GM18502 (cell line): ENCODE data around the gene MCOLN2.
"Not testable (repeated sequence)": the region's sequence is repeated elsewhere in the genome, so short reads cannot be mapped to it uniquely, and the experiment has no call there.

Experiments used
- ATAC-seq: cut with Tn5 transposase; IDR thresholded peaks from one replicate; pipeline ENCODE4 v1.9.1; 2021; ENCODE audit warnings: mild to moderate bottlenecking; ENCODE audit not compliant: unreplicated experiment, poor library complexity

MCOLN2 gene

DNA sequence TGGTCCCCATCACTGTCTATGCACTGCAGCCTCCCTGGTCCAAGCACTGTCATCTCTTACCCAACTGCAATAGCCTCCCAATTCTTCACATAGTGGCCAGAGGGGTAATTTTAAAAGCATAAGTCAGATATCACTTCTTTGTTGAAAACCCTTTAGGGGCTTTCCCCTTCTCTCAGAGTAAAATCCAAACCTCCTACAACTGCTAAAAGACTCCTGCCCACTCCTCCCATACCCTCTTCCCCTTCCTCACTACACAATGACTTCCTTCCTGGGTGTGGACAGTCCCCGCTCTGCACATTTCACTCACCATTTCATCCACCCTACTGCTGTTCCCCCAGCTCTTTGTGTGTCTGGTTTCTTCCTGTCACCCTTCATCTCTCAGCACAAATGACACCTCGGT, 8.3 kb downstream of the MCOLN2 start:
- peak; percentile 66 for ATAC-seq

DNA sequence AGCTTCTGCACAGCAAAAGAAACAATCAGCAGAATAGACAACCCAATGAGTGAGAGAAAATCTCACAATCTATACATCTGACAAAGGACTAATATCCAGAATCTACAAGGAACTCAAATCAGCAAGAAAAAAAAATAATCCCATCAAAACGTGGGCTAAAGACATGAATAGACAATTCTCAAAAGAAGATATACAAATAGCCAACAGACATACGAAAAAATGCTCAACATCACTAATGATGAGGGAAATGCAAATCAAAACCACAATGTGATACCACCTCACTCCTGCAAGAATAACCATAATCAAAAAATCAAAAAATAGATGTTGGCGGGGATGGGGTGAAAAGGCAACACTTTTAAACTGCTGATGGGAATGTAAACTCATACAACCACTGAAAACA, 10.4 kb downstream of the MCOLN2 start:
- not testable (repeated sequence) for ATAC-seq

DNA sequence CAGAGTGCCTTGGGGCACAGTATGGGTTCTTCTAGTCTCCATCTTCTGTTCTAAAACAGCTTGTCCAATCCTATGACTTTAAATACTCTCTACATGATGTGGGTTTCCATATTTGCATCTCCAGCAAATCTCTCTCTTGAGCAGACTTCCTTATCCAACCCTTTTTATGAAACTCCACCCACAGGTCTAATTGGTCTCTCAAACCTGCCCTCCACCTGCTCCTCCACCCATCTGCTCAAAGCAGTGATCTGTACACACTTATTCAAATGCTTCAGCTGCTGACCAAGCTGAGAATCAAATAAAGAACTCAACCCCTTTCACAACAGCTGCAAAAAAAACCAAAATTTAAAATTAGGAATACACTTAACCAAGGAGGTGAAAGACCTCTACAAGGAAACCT, 11.5 kb downstream of the MCOLN2 start:
- peak; percentile 46 for ATAC-seq

DNA sequence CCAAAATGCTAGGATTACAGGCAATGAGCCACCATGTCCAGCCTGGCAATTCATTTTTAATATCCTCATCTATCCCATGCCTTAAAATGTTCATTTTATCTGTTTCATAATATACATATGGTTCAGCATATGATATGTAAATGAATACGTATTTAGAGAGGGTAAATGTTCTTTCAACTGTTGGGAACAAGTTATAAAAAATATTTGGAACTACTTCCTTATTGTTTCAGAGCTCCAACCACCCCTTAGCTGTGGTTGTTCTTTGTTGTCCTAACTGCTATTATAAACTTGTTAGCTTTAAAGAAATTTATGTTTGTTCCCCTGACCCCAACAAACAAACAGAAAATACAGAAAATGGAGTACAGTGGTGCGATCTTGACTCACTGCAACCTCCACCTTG, 14.5 kb downstream of the MCOLN2 start:
- no peak for ATAC-seq

DNA sequence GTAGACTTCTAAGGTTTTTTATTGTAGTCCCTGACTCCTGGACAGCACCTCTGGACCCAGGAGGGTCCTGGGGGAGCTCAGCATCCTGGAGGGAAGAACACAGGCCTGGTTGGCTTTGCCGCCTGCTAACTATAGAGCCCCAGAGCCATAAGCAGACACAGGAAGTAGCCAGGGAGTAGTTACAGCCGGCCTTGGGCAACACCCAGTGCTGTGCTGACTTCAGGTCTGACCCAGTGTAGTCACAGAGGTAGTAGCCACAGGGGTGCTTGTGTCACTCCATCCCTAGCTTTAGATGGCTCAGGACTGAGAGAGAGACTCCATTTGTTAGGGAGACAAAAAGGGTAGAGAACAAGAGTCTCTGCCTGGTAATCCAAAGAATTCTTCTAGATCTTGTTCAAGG, 21.9 kb downstream of the MCOLN2 start:
- no peak for ATAC-seq

DNA sequence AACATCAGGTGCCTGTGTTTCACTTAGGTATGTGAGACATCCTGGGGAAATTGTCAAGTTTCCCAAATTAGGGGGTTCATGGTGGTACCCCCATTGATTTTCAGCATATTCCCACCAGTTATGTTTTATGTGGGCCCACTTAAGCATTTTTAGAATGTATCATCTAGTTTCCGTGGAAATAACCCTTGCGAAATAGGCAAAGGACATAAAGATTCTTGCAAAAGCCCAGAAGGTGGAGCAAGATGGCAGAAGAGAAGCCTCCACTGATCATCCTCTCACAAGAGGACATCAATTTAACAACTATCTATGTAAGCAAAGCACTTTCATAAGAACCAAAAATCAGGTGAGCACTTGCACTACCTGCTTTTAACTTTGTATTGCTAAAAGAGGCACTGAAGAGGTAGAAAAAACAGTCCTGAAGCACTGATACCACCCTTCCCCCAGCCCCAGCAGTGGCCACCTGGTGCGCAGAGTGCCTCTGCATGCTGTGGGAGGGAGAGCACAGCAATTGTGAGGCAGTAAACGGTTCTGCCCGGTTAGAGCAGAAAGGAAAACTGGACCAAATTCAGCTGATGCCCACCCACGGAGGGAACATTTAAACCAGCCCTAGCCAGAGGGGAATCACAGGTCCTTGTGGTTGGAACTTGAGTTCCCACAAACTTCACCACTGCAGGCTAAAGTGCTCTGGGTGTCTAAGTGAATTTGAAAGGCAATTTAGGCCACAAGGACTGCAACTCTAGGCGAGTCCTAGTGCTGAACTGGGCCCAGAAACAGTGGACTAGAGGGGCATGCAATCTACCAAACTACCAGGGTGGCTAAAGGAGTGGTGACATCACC, 23.2 kb downstream of the MCOLN2 start:
- peak; percentile 45 for ATAC-seq

DNA sequence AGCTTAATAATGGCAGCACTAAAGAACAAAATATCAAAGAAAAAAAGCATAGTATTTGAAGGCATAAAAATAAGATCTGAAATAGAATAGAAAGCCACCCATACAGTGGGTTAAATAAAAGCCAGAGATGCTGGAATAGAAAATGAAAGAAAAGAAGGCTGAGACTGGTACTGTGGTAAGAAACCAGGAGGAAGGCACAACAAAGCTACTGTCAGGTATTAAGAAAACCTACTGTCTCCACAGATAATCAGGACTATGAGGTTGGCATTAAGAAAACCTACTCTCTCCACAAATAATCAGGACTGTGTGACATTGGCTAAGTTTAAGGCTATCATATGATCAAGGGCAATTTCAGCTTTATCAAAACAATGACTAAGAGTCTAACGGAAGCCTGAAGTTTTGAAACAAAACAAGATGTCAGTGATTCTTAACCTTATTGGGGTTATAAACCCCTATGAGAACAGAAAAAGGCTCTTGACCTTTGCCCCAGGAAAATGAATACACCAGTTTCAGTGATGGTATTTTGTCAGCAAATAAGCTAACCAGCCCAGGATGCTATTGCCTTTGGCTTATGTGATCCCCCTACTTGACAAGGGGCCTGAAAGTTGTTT, 24.4 kb downstream of the MCOLN2 start:
- peak; percentile 35 for ATAC-seq

DNA sequence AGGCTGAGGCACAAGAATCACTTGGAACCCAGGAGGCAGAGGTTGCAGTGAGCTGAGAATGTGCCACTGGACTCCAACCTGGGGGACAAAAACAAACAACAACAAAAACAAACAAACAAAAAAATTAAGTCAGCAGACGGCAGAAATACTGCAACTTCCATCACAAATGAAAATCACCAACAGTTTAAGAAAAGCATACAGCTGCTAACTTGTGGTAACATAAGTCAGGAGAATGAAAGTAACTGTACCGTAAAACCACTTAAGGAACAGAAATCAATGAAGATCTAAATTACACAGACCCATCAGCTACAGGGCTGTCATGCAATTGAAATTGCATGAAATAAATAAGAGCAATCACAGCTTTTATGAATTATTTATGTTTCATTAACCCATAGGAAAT, 25.0 kb downstream of the MCOLN2 start:
- ATAC-seq, result peak; percentile 35

DNA sequence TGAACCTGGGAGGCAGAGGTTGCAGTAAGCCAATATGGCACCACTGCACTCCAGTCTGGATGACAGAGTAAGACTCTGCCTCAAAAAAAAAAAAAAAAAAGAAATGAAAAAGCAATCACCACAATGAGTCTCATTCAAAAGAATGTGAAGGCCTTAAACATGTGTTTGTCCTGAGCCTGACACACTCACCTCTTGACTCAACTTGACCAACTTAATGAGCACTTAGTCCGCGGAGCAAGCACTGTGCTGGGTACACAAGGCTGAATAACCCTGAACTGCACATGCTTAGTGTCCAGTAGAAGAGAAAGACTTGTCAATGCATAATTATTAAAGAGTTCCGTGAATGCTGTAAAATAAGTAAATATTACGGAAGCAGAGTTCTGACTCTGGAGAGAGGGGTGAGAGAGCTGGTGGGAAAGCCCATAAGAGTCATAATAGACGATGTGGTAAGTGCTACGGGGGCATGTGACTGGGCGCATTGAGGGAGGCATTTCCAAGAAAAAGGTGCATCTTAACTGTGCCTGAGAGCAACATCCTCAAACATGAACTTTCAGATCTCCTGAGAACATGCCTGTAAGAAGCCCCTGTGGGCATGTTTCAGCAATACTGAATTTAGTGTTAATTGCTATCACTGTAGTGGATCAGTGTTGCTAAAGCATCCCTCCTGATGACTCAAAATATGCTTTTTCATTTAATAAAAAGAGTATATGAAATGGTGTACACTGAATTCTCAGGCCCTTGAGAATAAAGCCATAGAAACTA, 27.2 kb downstream of the MCOLN2 start:
- peak; percentile 59 for ATAC-seq

DNA sequence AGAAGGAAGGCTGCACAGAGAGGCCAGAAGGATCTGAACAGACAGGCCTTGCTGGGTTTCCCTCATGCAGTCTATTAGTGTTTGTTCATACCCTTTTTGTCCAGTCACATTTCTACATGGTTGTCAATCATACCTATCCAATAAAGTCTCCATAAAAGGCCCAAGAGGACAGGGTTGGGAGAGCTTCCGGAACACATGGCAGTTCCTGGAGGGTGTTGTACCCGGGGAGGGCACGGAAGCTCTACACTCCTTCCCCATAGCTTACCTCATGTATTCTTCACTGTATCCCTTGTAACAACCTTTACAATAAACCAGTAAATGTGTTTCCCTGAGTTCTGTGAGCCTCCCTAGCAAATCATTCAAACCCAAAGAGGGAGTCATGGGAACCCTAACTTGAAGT, 28.0 kb downstream of the MCOLN2 start:
- ATAC-seq, result no peak

DNA sequence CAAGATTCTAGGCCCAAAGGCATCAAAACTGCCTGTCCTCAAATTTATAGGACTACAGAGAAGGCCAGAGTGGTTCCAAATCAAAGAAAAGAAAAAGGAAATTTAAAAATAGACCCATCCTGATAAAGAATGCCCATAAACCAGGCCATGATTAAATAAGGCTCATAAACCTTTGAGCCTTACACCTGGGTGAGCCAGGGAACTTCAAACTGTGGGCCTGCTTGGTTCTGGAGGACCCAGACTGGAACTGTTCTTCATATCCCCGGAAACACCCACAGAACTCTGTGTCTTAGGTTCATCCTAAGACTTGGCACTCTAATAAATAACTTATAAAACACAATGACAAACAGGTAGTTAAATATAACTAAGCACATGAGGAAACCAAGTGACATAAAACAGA, 28.8 kb downstream of the MCOLN2 start:
- no peak for ATAC-seq

DNA sequence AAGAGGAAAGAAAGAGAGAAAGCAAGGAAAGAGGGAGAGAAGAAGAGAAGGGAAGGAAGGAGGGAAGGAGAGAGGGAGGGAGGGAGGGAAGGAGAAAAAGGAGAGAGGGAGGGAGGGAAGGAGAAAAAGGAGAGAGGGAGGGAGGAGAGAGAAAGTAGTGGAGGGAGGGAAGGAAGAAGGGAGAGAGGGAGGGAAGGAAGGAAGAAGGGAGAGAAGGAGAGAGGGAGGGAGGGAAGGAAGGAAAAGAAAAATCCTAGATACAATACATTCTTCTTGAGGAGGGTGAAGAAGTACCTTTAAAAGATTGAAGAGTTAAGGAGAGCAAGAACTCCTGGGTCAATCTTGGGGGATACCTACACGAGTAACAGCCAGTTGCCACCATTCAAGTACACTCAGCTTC, 29.2 kb downstream of the MCOLN2 start:
- ATAC-seq, result no peak

DNA sequence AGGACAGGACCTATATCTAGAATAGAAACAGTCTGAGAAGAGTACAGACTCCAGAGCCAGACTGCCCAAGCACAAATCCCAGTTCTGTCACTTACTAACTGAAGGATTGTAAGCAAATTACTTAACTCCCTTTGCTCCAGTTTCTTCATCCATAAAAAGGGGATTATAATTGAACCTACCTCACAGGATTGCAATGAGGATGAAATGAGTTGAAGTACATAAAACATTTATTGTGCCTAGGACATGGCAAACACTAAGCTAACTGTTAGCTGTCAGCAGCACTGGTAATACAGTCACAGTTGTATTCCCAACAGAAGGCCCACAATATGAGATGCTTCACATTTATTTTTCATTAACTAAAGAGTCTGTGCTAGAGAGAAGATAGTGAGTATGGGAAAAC, 33.9 kb downstream of the MCOLN2 start:
- no peak for ATAC-seq

DNA sequence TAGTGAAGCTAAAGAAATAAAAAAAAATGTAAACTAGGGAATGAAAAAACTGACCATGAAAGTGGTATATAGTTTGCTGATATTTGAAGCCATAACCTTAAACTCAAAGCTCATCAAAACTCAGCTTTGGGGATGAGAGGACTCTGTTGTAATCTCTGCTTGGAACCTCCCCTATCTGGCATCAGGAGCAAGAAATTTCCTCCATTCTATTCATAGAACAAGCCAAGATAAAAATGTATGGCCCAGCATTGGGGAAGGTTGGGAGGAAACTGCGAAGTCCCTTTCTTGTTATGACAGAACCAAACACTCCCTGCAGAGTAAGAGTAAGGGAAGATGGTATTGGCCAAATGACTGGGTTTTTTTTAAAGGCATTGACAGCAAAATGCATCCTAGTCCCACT, 35.6 kb downstream of the MCOLN2 start:
- no peak for ATAC-seq

DNA sequence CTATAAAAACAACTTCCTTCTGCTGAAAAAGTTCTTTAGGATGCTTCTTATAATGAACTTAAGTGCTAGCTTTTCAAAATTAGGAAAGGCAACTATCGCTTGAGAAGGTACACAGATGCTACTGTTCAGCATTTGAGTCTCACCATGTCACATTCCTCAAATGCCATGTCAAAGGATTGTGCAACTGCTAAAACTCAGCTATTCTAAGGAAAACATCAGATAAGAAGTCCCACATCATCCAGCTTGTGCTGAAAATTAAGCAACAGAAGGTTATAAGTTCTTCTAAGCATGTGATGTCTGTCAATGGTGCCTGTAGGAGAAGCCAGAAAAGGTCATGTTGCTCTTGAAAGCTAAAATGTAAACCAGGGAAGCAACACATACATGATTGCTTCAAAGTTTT, 36.5 kb downstream of the MCOLN2 start:
- no peak for ATAC-seq

DNA sequence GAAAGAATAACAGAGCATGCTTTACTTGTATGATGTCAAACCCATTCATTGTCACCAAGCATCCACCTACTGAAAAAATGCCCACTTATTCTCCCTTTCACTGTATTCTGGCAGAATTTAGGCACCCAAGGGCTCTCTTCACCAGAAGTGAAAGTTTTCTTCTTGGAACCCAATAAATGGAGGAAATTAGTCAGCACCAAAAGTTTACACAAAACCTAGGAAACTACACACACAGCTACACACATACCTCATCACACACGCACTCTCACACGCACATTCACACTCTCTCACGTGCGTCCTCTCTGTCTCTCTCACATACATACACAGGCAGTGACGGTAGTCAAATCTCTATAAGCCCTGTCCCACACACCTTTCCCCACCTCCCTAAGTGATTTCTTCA, 37.6 kb downstream of the MCOLN2 start:
- ATAC-seq, result peak; percentile 90

DNA sequence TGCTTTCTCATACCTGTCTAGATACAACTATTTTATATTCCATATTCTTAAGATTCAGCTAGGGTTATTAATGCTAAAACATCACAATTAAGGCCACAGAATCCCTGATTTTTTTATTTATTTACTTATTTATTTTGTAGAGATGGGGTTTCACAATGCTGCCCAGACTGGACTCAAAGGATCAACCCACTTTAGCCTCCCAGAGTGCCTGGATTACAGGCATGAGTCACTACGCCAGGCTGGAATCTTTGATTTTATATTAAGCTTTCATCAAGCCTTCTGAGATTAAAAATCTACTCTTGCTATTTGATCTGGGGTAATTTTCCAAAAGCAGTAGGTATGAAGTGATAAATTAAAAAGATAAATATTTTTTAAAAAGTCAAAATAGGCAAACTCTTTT, 38.9 kb downstream of the MCOLN2 start:
- no peak for ATAC-seq

DNA sequence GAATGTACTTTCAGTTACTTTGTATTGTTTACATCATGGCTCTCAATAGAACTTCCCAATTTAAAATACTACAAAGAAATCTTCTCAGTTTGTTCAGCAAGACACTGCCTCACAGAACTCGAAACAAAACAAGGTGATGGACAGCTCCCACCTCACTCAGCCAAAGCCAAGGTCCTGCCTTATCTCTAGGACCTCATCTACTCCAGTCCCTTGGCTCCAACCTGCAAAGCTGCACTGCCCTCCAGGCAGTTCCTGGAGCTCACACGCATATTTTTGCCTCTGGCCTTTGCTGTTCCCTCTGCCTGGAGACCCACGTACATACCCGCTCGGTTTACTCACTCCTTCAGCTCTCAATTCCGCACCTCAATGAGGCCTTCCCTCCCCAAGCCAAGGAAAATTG, 40.3 kb downstream of the MCOLN2 start:
- ATAC-seq, result no peak

DNA sequence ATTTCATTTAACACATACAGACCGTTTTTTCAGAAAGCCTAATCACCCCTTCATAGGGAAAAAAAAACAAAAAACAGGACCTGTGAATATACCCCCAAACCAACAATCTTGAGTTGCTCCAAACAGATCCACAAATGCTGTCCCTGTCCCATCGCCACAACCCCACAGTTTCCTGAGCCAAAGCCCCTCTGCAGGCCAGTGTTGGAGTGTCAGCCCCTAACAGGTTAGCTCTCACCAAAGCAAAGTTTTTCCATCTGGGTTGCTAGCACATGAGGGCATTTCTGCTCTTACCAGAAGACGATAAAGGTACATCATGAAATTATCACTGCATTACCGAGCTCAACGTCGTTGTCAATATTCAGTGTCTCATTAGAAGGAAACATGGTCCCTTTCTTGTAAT, 40.8 kb downstream of the MCOLN2 start:
- no peak for ATAC-seq

DNA sequence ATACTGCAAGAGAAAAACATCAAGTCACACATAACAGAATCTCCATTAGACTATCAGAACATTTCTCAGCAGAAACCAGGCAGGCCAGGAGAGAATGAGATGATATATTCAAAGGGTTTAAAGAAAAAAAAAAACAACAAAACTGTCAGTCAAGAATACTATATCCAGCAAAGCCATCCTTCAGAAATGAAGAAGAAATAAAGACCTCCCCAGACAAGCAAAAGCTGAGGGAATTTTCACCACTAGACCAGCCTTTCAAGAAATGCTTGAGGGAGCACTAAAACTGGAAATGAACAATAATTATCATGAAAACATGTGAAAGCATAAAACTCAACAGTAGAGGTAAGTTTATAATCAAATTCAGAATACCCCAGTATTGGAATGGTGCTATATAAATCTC, 47.2 kb downstream of the MCOLN2 start:
- ATAC-seq, result no peak
